Ishikawa (cell line): ENCODE measurements around the gene MATN3.

Experiments
- CEBPB ChIP-seq: IDR thresholded peaks from 2 replicates; pipeline ENCODE4 v1.6.1; 2012
- EGR1 ChIP-seq: IDR thresholded peaks from 2 replicates; pipeline ENCODE4 v1.6.1; 2012
- EP300 ChIP-seq: IDR thresholded peaks from 2 replicates; pipeline ENCODE4 v1.6.1; 2012; ENCODE audit warnings: borderline replicate concordance
- MAX ChIP-seq: IDR thresholded peaks from 2 replicates; pipeline ENCODE4 v1.6.1; 2012
- NFIC ChIP-seq: IDR thresholded peaks from 2 replicates; pipeline ENCODE4 v1.6.1; 2012
- RAD21 ChIP-seq: IDR thresholded peaks from 2 replicates; pipeline ENCODE4 v1.6.1; 2012; ENCODE audit warnings: low read depth
- TAF1 ChIP-seq: IDR thresholded peaks from 2 replicates; pipeline ENCODE4 v1.6.1; 2012; ENCODE audit warnings: low read depth, mild to moderate bottlenecking
- TEAD4 ChIP-seq: IDR thresholded peaks from 2 replicates; pipeline ENCODE4 v1.6.1; 2012
- USF1 ChIP-seq: IDR thresholded peaks from 2 replicates; pipeline ENCODE4 v1.6.1; 2012
- YY1 ChIP-seq: IDR thresholded peaks from 2 replicates; pipeline ENCODE4 v1.6.1; 2012; ENCODE audit warnings: low read depth
- TF ChIP-seq, protein P1 (sequence below): IDR thresholded peaks from 2 replicates; pipeline ENCODE4 v1.6.1; 2012; ENCODE audit warnings: low read depth, mild to moderate bottlenecking

- TF ChIP-seq CEBPB (no peak), MAX (no peak), EGR1 (no peak), TAF1 (no peak), NFIC (no peak), YY1 (no peak), EP300 (no peak), USF1 (no peak), TEAD4 (no peak), RAD21 (no peak)
- TF ChIP-seq, protein P1, sequence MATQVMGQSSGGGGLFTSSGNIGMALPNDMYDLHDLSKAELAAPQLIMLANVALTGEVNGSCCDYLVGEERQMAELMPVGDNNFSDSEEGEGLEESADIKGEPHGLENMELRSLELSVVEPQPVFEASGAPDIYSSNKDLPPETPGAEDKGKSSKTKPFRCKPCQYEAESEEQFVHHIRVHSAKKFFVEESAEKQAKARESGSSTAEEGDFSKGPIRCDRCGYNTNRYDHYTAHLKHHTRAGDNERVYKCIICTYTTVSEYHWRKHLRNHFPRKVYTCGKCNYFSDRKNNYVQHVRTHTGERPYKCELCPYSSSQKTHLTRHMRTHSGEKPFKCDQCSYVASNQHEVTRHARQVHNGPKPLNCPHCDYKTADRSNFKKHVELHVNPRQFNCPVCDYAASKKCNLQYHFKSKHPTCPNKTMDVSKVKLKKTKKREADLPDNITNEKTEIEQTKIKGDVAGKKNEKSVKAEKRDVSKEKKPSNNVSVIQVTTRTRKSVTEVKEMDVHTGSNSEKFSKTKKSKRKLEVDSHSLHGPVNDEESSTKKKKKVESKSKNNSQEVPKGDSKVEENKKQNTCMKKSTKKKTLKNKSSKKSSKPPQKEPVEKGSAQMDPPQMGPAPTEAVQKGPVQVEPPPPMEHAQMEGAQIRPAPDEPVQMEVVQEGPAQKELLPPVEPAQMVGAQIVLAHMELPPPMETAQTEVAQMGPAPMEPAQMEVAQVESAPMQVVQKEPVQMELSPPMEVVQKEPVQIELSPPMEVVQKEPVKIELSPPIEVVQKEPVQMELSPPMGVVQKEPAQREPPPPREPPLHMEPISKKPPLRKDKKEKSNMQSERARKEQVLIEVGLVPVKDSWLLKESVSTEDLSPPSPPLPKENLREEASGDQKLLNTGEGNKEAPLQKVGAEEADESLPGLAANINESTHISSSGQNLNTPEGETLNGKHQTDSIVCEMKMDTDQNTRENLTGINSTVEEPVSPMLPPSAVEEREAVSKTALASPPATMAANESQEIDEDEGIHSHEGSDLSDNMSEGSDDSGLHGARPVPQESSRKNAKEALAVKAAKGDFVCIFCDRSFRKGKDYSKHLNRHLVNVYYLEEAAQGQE, result no peak
These were observed 511 bp downstream of the MATN3 start for GRCh38 chr2:20012032-20012281.
